GM23338 (cell line): ENCODE data around the gene FSTL3. TPM values are rescaled to one million over a fixed set of nuclear protein-coding genes. Genes with fewer than 3 reads are reported as not detected.

Experiments used
- ATAC-seq: fragments of 200-7000 bp; cut with Tn5 transposase; 3 replicates; pipeline ENCODE4 v1.9.1; 2020
- DNase-seq: peaks from one replicate; pipeline ENCODE4 v3.0.0-alpha.2; 2015; ENCODE audit warnings: low spot score
- H2AFZ ChIP-seq: fragments of 200-600 bp; sonication (generic); 2 replicates; pipeline ENCODE4 v1.8.0; 2016; ENCODE audit warnings: antibody characterized with exemption, mild to moderate bottlenecking, moderate library complexity
- H3F3A ChIP-seq: fragments of 200-600 bp; sonication (generic); replicated peaks from 2 replicates; pipeline ENCODE4 v1.8.0; 2017; ENCODE audit warnings: antibody characterized with exemption, mixed run types, low read depth
- H3K27ac ChIP-seq: fragments of 200-600 bp; sonication (generic); 2 replicates; pipeline ENCODE4 v1.6.1; 2016; ENCODE audit warnings: low read depth
- H3K27me3 ChIP-seq: fragments of 200-600 bp; sonication (generic); 2 replicates; pipeline ENCODE4 v1.8.0; 2016; ENCODE audit warnings: mild to moderate bottlenecking, mixed run types, moderate library complexity; ENCODE audit not compliant: insufficient read depth
- H3K36me3 ChIP-seq: fragments of 200-600 bp; sonication (generic); 2 replicates; pipeline ENCODE4 v1.8.0; 2016; ENCODE audit warnings: mild to moderate bottlenecking; ENCODE audit not compliant: insufficient read depth
- H3K4me1 ChIP-seq: fragments of 200-600 bp; sonication (generic); 2 replicates; pipeline ENCODE4 v1.8.0; 2016; ENCODE audit warnings: mild to moderate bottlenecking, moderate library complexity; ENCODE audit not compliant: insufficient read depth
- H3K4me2 ChIP-seq: fragments of 200-600 bp; sonication (generic); 2 replicates; pipeline ENCODE4 v1.7.1; 2017; ENCODE audit warnings: mixed run types
- H3K4me3 ChIP-seq: fragments of 200-600 bp; sonication (generic); 2 replicates; pipeline ENCODE4 v1.6.1; 2016; ENCODE audit warnings: mixed run types
- H3K79me2 ChIP-seq: fragments of 200-600 bp; sonication (generic); replicated peaks from 2 replicates; pipeline ENCODE4 v1.8.0; 2017; ENCODE audit warnings: mild to moderate bottlenecking; ENCODE audit not compliant: insufficient read depth
- H3K9me2 ChIP-seq: fragments of 200-600 bp; sonication (generic); 2 replicates; pipeline ENCODE4 v1.8.0; 2017; ENCODE audit not compliant: insufficient read depth
- H4K20me1 ChIP-seq: fragments of 200-600 bp; sonication (generic); replicated peaks from 2 replicates; pipeline ENCODE4 v1.8.0; 2017; ENCODE audit warnings: mild to moderate bottlenecking; ENCODE audit not compliant: insufficient read depth
- H3K27ac Mint-ChIP-seq: 2 replicates; pipeline ENCODE4 v1.8.0; 2020; ENCODE audit warnings: inconsistent platforms, mild to moderate bottlenecking, moderate library complexity, mixed read lengths
- H3K27me3 Mint-ChIP-seq: 3 replicates; pipeline ENCODE4 v1.8.0; 2022; ENCODE audit warnings: low read depth, mild to moderate bottlenecking, moderate library complexity, mixed read lengths, inconsistent platforms; ENCODE audit not compliant: insufficient read depth, poor library complexity
- H3K36me3 Mint-ChIP-seq: 3 replicates; pipeline ENCODE4 v1.8.0; 2021; ENCODE audit warnings: low read depth, mild to moderate bottlenecking, inconsistent platforms, moderate library complexity, mixed read lengths
- H3K4me1 Mint-ChIP-seq: 3 replicates; pipeline ENCODE4 v1.8.0; 2020; ENCODE audit warnings: mild to moderate bottlenecking, inconsistent platforms, mixed read lengths
- H3K4me3 Mint-ChIP-seq: 3 replicates; pipeline ENCODE4 v1.8.0; 2021; ENCODE audit warnings: moderate library complexity, mild to moderate bottlenecking, inconsistent platforms, mixed read lengths
- H3K9me3 Mint-ChIP-seq: 3 replicates; pipeline ENCODE4 v1.8.0; 2020; ENCODE audit warnings: moderate library complexity, mild to moderate bottlenecking, inconsistent platforms, mixed read lengths
- CREB1 ChIP-seq: fragments of 250-450 bp; sonication (Bioruptor Pico); IDR thresholded peaks from 2 replicates; pipeline ENCODE4 v1.5.0; 2020; ENCODE audit warnings: low read depth, mild to moderate bottlenecking, moderate library complexity
- ETS1 ChIP-seq: IDR thresholded peaks from 2 replicates; pipeline ENCODE4 v1.6.1; 2016; ENCODE audit warnings: antibody characterized with exemption
- JUNB ChIP-seq: IDR thresholded peaks from one replicate; pipeline ENCODE4 v1.6.1; 2016; ENCODE audit warnings: antibody characterized with exemption; ENCODE audit not compliant: unreplicated experiment
- NANOG ChIP-seq: IDR thresholded peaks from 2 replicates; pipeline ENCODE4 v1.6.1; 2016; ENCODE audit warnings: antibody characterized with exemption, borderline replicate concordance
- POLR2AphosphoS5 ChIP-seq: IDR thresholded peaks from 2 replicates; pipeline ENCODE4 v1.6.1; 2016; ENCODE audit warnings: antibody characterized with exemption, low read depth
- REST ChIP-seq: IDR thresholded peaks from one replicate; pipeline ENCODE4 v1.6.1; 2018; ENCODE audit warnings: antibody characterized with exemption; ENCODE audit not compliant: unreplicated experiment
- STAT1 ChIP-seq: IDR thresholded peaks from one replicate; pipeline ENCODE4 v1.6.1; 2016; ENCODE audit warnings: antibody characterized with exemption; ENCODE audit not compliant: unreplicated experiment
- ZNF331 ChIP-seq: fragments of 250-450 bp; sonication (Bioruptor Pico); IDR thresholded peaks from 2 replicates; pipeline ENCODE4 v1.5.0; 2020; ENCODE audit warnings: low read depth, mild to moderate bottlenecking, moderate library complexity
- ZNF462 ChIP-seq: fragments of 250-450 bp; sonication (Bioruptor Pico); IDR thresholded peaks from 2 replicates; pipeline ENCODE4 v1.5.0; 2020; ENCODE audit warnings: mild to moderate bottlenecking, moderate library complexity
- polyA plus RNA-seq: library from polyadenylated mRNA; unstranded; fragments of >200 nt; fragmentation: Nextera tagmentation; extraction: Ambion mirVana; gene quantifications from 2 replicates; pipeline ENCODE4 v1.2.1, GENCODE V29; 2016
- total RNA-seq: library from RNA; depleted of rRNA; stranded (reverse); fragments of >200 nt; shearing (Covaris generic); gene quantifications from 2 replicates; pipeline ENCODE4 v1.2.3, GENCODE V29; 2014

Gene FSTL3
- total and polyA plus RNA-seq, 2 experiments from 2014 or later: 3.1 to 10.1 TPM

- TF ChIP-seq ZNF462 (CRISPR knock-in tag) (no peak), POLR2AphosphoS5 (no peak), JUNB (no peak)
These were observed 37.3 kb upstream of the FSTL3 start (continued) for GRCh38 chr19:638906-639252.

DNA sequence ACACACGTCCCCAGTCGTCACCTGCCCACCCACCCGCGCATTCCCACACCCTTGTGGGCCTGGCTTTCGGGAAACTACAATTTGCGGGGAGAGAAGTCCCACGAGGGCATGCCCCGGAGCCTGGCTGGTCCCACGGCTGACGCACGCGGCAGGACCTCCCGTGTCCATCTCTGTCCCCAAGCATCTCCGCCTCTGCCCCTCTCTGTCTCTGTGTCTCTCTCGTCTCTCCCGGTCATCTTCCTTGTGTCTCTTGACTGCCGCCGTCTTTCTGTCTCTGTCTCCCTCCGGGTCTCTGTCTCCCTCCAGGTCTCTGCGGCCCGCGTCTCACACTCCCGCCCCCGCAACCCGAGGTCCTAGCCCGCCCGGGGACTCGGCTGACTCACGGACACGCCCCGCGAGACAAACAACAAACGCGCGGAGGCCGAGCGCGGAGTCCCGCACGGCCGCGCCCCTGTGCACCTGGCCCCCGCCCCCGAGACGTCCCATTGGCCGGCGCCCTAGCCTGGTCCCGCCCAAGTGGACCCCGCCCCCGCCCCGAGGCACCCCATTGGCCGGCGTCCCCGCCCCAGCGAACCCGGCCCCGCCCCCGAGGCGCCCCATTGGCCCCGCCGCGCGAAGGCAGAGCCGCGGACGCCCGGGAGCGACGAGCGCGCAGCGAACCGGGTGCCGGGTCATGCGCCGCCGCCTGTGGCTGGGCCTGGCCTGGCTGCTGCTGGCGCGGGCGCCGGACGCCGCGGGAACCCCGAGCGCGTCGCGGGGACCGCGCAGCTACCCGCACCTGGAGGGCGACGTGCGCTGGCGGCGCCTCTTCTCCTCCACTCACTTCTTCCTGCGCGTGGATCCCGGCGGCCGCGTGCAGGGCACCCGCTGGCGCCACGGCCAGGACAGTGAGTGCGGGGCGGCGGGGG, 36.7 kb upstream of the FSTL3 start, which contains the start of gene FGF22:
Gene FGF22 (plus strand): TSS at position 627 of the 908 bp plus-strand sequence. CDS start 47 bp downstream, at position 674.
- peaks cover 32% of the 10 kb centered on the region for H3K27me3 Mint-ChIP-seq
- TF ChIP-seq STAT1 (no peak), ZNF331 (no peak), CREB1 (CRISPR knock-in tag) (no peak), POLR2AphosphoS5 (no peak), REST (no peak), ETS1 (no peak), NANOG (no peak)

More for the DNA sequence above, 36.7 kb upstream of the FSTL3 start, which contains the start of gene FGF22:
- peak within 1 kb of the TSS; percentile 98 for H2AFZ ChIP-seq
- H3K4me2 ChIP-seq: peak within 1 kb of the TSS; percentile 81
- H3K4me3 ChIP-seq: peak within 1 kb of the TSS; percentile 59
- no peaks in the 10 kb centered on the region; the same call in 1 of the 2 replicates for H4K20me1 ChIP-seq
- H3K27me3 ChIP-seq: peaks cover 9% of the 10 kb centered on the region; the same call in 1 of the 2 replicates
- Mint-ChIP-seq H3K4me3 (peak within 1 kb of the TSS; percentile 75), H3K36me3 (peaks cover 3% of the 10 kb centered on the region; the same call in 1 of the 3 replicates), H3K27ac (no peak within 1 kb of the TSS), H3K9me3 (no peaks in the 10 kb centered on the region; the same call in 2 of the 3 replicates), H3K4me1 (peaks cover 4% of the 10 kb centered on the region; the same call in 2 of the 3 replicates)
- ATAC-seq (peak; percentile 85), DNase-seq (peak; percentile 96)
- H3K36me3 ChIP-seq: no peaks in the 10 kb centered on the region
- no peaks in the 10 kb centered on the region for H3K9me2 ChIP-seq
- H3K4me1 ChIP-seq: no peaks in the 10 kb centered on the region
- no peaks in the 10 kb centered on the region for H3F3A ChIP-seq
- no peak within 1 kb of the TSS for H3K27ac ChIP-seq
- no peaks in the 10 kb centered on the region for H3K79me2 ChIP-seq
